ENCODE results near the gene MMP3. TPM values are rescaled to one million over a fixed set of nuclear protein-coding genes. Genes with fewer than 3 reads are reported as not detected.

Gene MMP3
- total and polyA plus RNA-seq, 2 experiments from 2014 or later = 0.68 TPM; not detected in 1

DNA sequence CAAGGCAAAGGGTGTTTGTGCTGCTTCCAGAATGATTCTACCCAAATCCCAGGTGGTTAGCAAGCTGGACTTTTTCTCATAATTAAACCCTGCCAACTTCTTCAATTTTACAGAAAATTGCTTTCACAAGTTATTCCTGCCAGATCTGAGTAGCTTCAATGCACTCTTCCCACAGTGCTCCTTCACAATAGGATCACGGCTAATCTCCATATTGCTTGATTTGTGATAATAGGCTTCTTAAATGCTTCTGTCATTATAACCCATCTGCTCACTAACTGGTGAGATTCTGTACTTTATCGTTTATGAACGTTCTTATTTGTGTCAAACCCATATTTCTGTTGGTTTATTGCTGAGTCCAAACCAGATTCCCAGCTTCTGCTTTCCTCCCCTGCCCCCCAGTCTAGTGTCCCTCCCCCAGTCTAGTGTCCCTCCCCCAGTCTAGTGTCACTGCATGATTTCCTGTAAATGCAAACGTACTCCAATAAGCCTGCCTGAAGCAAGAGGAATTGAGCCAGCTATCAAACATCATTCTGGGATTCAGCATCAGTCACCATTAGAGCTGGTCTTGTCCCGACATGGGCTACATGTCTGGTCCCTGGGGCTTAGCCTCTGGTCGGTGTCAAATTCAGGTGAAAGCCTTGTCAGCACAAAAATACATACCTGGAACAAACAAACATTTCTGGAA lies 14.0 kb downstream of the MMP3 start:
- Mint-ChIP-seq H3K27ac (no peak overlapping the region), H3K27me3 (ENCODE audit: insufficient read depth, low read depth, poor library complexity) (no peaks in the 10 kb centered on the region), H3K9me3 (peaks cover 21% of the 10 kb centered on the region), H3K4me3 (no peak overlapping the region), H3K36me3 (ENCODE audit: low read depth) (peaks cover 12% of the 10 kb centered on the region), H3K4me1 (peaks cover 8% of the 10 kb centered on the region; the same call in 2 of the 3 replicates)
- no peaks in the 10 kb centered on the region for H3K79me2 ChIP-seq (replicated peaks; ENCODE audit: insufficient read depth)
- H3K36me3 ChIP-seq (ENCODE audit: insufficient read depth) = no peaks in the 10 kb centered on the region
- H3K4me1 ChIP-seq (ENCODE audit: insufficient read depth) = no peaks in the 10 kb centered on the region
- 0 out of 2 replicates have a peak, but pooled peaks cover 2% of the 10 kb centered on the region for H3K9me2 ChIP-seq (ENCODE audit: insufficient read depth)
- no peaks in the 10 kb centered on the region for H3F3A ChIP-seq (replicated peaks; ENCODE audit: low read depth)
- TF ChIP-seq ZNF114 (CRISPR knock-in tag; IDR thresholded peaks at IDR 0.05) (no peak), STAT1 (IDR thresholded peaks at IDR 0.05; ENCODE audit: unreplicated experiment) (no peak), ZNF331 (CRISPR knock-in tag; IDR thresholded peaks at IDR 0.05; ENCODE audit: low read depth) (no peak), JUNB (IDR thresholded peaks at IDR 0.05; ENCODE audit: unreplicated experiment) (no peak), CREB1 (CRISPR knock-in tag; IDR thresholded peaks at IDR 0.05; ENCODE audit: low read depth) (no peak), EZH2phosphoT487 (IDR thresholded peaks at IDR 0.05; ENCODE audit: unreplicated experiment) (no peak), EZH2 (IDR thresholded peaks at IDR 0.05; ENCODE audit: low read depth, unreplicated experiment) (no peak), NANOG (IDR thresholded peaks at IDR 0.05; ENCODE audit: borderline replicate concordance) (no peak), POLR2AphosphoS5 (IDR thresholded peaks at IDR 0.05; ENCODE audit: low read depth) (no peak)
- TF ChIP-seq, protein P1, sequence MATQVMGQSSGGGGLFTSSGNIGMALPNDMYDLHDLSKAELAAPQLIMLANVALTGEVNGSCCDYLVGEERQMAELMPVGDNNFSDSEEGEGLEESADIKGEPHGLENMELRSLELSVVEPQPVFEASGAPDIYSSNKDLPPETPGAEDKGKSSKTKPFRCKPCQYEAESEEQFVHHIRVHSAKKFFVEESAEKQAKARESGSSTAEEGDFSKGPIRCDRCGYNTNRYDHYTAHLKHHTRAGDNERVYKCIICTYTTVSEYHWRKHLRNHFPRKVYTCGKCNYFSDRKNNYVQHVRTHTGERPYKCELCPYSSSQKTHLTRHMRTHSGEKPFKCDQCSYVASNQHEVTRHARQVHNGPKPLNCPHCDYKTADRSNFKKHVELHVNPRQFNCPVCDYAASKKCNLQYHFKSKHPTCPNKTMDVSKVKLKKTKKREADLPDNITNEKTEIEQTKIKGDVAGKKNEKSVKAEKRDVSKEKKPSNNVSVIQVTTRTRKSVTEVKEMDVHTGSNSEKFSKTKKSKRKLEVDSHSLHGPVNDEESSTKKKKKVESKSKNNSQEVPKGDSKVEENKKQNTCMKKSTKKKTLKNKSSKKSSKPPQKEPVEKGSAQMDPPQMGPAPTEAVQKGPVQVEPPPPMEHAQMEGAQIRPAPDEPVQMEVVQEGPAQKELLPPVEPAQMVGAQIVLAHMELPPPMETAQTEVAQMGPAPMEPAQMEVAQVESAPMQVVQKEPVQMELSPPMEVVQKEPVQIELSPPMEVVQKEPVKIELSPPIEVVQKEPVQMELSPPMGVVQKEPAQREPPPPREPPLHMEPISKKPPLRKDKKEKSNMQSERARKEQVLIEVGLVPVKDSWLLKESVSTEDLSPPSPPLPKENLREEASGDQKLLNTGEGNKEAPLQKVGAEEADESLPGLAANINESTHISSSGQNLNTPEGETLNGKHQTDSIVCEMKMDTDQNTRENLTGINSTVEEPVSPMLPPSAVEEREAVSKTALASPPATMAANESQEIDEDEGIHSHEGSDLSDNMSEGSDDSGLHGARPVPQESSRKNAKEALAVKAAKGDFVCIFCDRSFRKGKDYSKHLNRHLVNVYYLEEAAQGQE (IDR thresholded peaks at IDR 0.05; ENCODE audit: unreplicated experiment) = no peak
- TF ChIP-seq, protein P2, sequence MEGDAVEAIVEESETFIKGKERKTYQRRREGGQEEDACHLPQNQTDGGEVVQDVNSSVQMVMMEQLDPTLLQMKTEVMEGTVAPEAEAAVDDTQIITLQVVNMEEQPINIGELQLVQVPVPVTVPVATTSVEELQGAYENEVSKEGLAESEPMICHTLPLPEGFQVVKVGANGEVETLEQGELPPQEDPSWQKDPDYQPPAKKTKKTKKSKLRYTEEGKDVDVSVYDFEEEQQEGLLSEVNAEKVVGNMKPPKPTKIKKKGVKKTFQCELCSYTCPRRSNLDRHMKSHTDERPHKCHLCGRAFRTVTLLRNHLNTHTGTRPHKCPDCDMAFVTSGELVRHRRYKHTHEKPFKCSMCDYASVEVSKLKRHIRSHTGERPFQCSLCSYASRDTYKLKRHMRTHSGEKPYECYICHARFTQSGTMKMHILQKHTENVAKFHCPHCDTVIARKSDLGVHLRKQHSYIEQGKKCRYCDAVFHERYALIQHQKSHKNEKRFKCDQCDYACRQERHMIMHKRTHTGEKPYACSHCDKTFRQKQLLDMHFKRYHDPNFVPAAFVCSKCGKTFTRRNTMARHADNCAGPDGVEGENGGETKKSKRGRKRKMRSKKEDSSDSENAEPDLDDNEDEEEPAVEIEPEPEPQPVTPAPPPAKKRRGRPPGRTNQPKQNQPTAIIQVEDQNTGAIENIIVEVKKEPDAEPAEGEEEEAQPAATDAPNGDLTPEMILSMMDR (conservative IDR thresholded peaks at IDR 0.05; ENCODE audit: low read depth in 2 of 2) = no peak
- TF ChIP-seq, protein P3, sequence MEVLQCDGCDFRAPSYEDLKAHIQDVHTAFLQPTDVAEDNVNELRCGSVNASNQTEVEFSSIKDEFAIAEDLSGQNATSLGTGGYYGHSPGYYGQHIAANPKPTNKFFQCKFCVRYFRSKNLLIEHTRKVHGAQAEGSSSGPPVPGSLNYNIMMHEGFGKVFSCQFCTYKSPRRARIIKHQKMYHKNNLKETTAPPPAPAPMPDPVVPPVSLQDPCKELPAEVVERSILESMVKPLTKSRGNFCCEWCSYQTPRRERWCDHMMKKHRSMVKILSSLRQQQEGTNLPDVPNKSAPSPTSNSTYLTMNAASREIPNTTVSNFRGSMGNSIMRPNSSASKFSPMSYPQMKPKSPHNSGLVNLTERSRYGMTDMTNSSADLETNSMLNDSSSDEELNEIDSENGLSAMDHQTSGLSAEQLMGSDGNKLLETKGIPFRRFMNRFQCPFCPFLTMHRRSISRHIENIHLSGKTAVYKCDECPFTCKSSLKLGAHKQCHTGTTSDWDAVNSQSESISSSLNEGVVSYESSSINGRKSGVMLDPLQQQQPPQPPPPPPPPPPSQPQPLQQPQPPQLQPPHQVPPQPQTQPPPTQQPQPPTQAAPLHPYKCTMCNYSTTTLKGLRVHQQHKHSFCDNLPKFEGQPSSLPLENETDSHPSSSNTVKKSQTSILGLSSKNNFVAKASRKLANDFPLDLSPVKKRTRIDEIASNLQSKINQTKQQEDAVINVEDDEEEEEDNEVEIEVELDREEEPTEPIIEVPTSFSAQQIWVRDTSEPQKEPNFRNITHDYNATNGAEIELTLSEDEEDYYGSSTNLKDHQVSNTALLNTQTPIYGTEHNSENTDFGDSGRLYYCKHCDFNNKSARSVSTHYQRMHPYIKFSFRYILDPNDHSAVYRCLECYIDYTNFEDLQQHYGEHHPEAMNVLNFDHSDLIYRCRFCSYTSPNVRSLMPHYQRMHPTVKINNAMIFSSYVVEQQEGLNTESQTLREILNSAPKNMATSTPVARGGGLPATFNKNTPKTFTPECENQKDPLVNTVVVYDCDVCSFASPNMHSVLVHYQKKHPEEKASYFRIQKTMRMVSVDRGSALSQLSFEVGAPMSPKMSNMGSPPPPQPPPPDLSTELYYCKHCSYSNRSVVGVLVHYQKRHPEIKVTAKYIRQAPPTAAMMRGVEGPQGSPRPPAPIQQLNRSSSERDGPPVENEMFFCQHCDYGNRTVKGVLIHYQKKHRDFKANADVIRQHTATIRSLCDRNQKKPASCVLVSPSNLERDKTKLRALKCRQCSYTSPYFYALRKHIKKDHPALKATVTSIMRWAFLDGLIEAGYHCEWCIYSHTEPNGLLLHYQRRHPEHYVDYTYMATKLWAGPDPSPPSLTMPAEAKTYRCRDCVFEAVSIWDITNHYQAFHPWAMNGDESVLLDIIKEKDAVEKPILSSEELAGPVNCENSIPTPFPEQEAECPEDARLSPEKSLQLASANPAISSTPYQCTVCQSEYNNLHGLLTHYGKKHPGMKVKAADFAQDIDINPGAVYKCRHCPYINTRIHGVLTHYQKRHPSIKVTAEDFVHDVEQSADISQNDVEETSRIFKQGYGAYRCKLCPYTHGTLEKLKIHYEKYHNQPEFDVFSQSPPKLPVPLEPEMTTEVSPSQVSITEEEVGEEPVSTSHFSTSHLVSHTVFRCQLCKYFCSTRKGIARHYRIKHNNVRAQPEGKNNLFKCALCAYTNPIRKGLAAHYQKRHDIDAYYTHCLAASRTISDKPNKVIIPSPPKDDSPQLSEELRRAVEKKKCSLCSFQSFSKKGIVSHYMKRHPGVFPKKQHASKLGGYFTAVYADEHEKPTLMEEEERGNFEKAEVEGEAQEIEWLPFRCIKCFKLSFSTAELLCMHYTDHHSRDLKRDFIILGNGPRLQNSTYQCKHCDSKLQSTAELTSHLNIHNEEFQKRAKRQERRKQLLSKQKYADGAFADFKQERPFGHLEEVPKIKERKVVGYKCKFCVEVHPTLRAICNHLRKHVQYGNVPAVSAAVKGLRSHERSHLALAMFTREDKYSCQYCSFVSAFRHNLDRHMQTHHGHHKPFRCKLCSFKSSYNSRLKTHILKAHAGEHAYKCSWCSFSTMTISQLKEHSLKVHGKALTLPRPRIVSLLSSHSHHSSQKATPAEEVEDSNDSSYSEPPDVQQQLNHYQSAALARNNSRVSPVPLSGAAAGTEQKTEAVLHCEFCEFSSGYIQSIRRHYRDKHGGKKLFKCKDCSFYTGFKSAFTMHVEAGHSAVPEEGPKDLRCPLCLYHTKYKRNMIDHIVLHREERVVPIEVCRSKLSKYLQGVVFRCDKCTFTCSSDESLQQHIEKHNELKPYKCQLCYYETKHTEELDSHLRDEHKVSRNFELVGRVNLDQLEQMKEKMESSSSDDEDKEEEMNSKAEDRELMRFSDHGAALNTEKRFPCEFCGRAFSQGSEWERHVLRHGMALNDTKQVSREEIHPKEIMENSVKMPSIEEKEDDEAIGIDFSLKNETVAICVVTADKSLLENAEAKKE (CRISPR knock-in tag; IDR thresholded peaks at IDR 0.05) = no peak
- TF ChIP-seq, protein P4, sequence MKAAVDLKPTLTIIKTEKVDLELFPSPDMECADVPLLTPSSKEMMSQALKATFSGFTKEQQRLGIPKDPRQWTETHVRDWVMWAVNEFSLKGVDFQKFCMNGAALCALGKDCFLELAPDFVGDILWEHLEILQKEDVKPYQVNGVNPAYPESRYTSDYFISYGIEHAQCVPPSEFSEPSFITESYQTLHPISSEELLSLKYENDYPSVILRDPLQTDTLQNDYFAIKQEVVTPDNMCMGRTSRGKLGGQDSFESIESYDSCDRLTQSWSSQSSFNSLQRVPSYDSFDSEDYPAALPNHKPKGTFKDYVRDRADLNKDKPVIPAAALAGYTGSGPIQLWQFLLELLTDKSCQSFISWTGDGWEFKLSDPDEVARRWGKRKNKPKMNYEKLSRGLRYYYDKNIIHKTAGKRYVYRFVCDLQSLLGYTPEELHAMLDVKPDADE (IDR thresholded peaks at IDR 0.05) = no peak
- no peaks in the 10 kb centered on the region for H3K27me3 ChIP-seq (ENCODE audit: insufficient read depth)
- H4K20me1 ChIP-seq (replicated peaks; ENCODE audit: insufficient read depth) = no peaks in the 10 kb centered on the region
- no peak overlapping the region for H3K4me3 ChIP-seq
- H3K27ac ChIP-seq (ENCODE audit: low read depth) = no peak overlapping the region
- no peak overlapping the region for H3K4me2 ChIP-seq
- DNase-seq (ENCODE audit: low spot score) (peak; percentile 24), ATAC-seq (no peak)
- peak overlapping the region; percentile 40; the same call in 1 of the 2 replicates for H2AFZ ChIP-seq

Measured in GM23338 (cell line).